Measurements from ENCODE around the gene MPIG6B. TPM values are rescaled to one million over a fixed set of nuclear protein-coding genes. Genes with fewer than 3 reads are reported as not detected.

The MPIG6B gene
- total and polyA plus RNA-seq, 3 donors from 2014 or later: 0.74 to 1.3 (median 0.94) TPM

DNA sequence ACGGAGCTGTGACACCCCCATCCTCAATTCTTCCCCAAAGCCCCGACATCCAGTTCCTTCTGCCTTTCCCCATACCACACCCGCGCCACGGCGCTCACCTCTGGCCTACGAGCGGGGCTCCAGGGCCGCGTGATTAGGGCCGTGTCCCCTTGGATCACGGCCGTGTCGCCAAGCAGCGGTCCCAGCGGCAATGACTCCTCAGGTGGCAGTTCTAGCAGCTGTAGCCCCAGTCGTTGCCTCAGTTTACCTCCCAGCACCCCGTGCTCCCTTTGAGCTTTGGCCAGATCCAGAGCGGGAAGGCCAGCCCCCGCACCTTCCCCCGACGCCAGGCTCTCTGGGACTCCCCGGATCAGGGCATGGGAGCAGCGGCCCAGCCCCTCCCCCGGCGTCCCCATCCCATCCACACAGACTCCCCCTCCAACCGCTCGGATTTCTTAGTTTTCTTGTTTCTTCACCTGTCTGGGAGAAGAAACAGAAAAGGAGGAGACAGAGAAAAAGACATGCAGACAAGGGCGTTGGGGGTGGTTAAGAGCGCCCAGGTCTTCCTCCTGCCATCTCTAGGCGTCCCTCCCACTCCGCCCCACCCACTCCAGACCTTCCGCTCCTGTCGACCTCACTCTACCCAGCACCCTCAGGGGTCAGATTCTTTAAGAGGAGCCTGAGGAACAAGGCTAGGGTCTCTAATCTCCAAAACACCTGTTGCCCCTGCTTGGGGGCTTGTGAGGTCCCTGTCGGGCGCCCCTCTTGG is 5.8 kb downstream of the MPIG6B start, which contains the start of gene DDAH2:
TSS of gene DDAH2 (minus strand) at position 533 of the 748 bp plus-strand sequence. CDS start at position 395, 138 bp downstream.
- H3K4me1 ChIP-seq: peaks cover 6% of the 10 kb centered on the region
- intact Hi-C loops (cut with DNase I; ENCODE audit: low total_unique reads): no loop called here
- H3K27ac ChIP-seq: peak within 1 kb of the TSS; percentile 94 to 96
- WGBS, 2 donors: 10 to 13% methylated on average over 33 to 36 of the region's 36 CpGs
- peak within 1 kb of the TSS; percentile 66 to 85 for H3K4me3 ChIP-seq
- TF ChIP-seq POLR2A (IDR thresholded peaks at IDR 0.05): no peak
- TF ChIP-seq, protein P1, sequence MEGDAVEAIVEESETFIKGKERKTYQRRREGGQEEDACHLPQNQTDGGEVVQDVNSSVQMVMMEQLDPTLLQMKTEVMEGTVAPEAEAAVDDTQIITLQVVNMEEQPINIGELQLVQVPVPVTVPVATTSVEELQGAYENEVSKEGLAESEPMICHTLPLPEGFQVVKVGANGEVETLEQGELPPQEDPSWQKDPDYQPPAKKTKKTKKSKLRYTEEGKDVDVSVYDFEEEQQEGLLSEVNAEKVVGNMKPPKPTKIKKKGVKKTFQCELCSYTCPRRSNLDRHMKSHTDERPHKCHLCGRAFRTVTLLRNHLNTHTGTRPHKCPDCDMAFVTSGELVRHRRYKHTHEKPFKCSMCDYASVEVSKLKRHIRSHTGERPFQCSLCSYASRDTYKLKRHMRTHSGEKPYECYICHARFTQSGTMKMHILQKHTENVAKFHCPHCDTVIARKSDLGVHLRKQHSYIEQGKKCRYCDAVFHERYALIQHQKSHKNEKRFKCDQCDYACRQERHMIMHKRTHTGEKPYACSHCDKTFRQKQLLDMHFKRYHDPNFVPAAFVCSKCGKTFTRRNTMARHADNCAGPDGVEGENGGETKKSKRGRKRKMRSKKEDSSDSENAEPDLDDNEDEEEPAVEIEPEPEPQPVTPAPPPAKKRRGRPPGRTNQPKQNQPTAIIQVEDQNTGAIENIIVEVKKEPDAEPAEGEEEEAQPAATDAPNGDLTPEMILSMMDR (IDR thresholded peaks at IDR 0.05): peak in 1 of 3 experiments; percentile 53
- H3K36me3 ChIP-seq (ENCODE audit: low read depth, missing control alignments): no peaks in the 10 kb centered on the region
- H3K27me3 ChIP-seq: no peaks in the 10 kb centered on the region
- no peak for DNase-seq
- H3K9me3 ChIP-seq: no peaks in the 10 kb centered on the region

DNA sequence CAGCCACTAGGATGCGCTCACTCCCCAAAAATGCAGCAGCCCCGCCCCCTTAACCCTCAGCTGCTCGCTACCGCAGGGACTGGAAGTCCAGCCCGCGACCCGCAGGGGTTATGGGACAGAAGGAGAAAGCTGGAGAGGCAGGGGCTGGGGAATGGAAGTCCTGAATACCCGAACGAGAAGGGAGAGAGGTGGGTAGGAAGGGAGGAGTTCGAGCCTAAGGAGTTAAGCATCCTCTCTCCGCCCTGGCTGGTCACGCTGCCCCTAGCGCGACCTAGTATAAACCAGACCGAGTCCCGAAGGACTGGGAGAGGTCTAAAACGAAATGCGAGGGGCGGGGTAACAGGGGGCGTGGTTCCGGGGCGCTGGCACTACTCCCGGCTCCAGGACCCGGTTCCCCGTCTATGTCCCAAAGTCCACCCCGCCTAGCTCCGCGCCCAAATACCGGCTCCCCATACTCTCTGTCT is 6.4 kb downstream of the MPIG6B start:
- Histone ChIP-seq H3K4me1 (peaks cover 10% of the 10 kb centered on the region), H3K36me3 (ENCODE audit: low read depth, missing control alignments) (no peaks in the 10 kb centered on the region), H3K4me3 (peak overlapping the region; percentile 66 to 85), H3K9me3 (no peaks in the 10 kb centered on the region), H3K27ac (peak overlapping the region; percentile 94 to 96), H3K27me3 (no peaks in the 10 kb centered on the region)
- TF ChIP-seq POLR2A (IDR thresholded peaks at IDR 0.05): no peak
- TF ChIP-seq, protein P1 (IDR thresholded peaks at IDR 0.05): peak; percentile 2 to 72 (median 51)
- DNase-seq: peak; percentile 93
- 0 to 1% methylated on average over 28 of the region's 29 CpGs for WGBS, 2 donors
- intact Hi-C loops (cut with DNase I; ENCODE audit: low total_unique reads): no loop called here

DNA sequence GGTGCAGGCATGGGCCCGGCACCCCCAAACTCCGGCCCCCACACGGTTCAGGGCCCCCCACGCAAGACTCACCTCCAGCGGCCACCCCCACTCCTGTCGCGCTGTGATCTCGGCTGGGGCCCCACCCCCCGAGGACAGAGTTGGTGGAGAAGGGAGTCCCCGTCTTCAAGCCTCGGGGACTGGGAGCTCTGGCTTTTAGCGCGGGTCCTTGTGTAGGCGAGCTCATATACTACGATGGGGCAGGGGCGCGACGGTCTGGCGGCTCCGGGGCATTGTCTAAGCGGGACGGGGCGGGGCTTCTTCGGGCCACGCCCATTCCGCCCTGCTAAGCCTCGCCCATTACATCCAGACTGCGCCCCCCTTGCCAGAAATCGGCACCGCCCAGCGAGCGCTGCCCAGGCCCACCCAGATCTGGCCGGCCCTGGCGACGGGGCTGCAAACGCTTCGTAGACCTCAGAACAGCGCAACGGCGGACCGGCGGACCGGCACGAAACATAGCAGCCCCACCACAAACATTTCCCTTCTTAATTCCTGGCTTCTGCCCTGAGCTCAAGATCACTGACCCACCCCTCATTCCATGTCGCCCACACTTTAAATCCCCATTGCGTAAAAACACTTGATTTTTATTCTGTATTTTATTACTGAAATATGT is 6.9 kb downstream of the MPIG6B start:
- peak overlapping the region; percentile 94 to 96 for H3K27ac ChIP-seq
- no peaks in the 10 kb centered on the region for H3K36me3 ChIP-seq (ENCODE audit: low read depth, missing control alignments)
- peak; percentile 61 for TF ChIP-seq POLR2A (IDR thresholded peaks at IDR 0.05)
- TF ChIP-seq, protein P1 (IDR thresholded peaks at IDR 0.05): no peak
- no peaks in the 10 kb centered on the region for H3K27me3 ChIP-seq
- no peaks in the 10 kb centered on the region for H3K9me3 ChIP-seq
- intact Hi-C loops (cut with DNase I; ENCODE audit: low total_unique reads): no loop called here
- peaks cover 14% of the 10 kb centered on the region for H3K4me1 ChIP-seq
- peak; percentile 94 for DNase-seq
- 2 to 4% methylated on average over 15 to 40 of the region's 46 CpGs for WGBS, 2 donors
- peak overlapping the region; percentile 66 to 85 for H3K4me3 ChIP-seq

DNA sequence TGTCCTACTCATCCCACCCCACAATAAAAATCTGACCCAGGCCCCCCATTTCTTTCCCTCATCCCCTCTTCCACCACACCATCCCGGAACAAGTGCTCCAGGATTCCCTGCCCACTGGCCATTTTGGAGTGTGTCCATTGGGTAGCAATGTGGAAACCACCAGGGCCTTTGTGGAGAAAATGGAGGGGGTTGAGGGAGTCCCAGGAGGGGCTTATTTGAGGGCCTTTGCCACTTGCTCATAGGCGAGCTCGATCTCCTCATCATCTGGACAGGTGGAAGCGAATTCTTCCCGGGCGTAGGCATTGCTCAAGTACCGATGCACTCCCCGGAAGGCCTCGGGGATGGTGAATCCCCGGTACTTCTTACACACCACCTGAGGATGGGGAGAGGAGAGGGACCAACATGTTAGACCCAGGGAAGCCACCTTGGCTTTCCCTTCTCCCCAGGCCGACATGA is 7.5 kb downstream of the MPIG6B start:
- TF ChIP-seq POLR2A (IDR thresholded peaks at IDR 0.05): no peak
- TF ChIP-seq, protein P1 (IDR thresholded peaks at IDR 0.05): no peak
- no peaks in the 10 kb centered on the region for H3K9me3 ChIP-seq
- peak overlapping the region; percentile 94 to 96 for H3K27ac ChIP-seq
- WGBS, 2 donors: 74 to 76% methylated on average over 11 of the region's 11 CpGs
- DNase-seq: no peak
- intact Hi-C loops (cut with DNase I; ENCODE audit: low total_unique reads): no loop called here
- H3K27me3 ChIP-seq: no peaks in the 10 kb centered on the region
- H3K4me1 ChIP-seq: peaks cover 14% of the 10 kb centered on the region
- H3K36me3 ChIP-seq (ENCODE audit: low read depth, missing control alignments): no peaks in the 10 kb centered on the region
- peak overlapping the region in 1 of 2 donors; percentile 85 for H3K4me3 ChIP-seq
